Heart right ventricle (tissue), 16 donors: ENCODE measurements around the gene BHLHE41. TPM values are rescaled to one million over a fixed set of nuclear protein-coding genes. Genes with fewer than 3 reads are reported as not detected.

ENCODE experiments used
- ATAC-seq, 8 donors: fragments of 200-7000 bp; cut with Tn5 transposase; one replicate each; pipeline ENCODE4 v1.9.1; 2020; ENCODE audit warnings: mild to moderate bottlenecking in 8 of 8, moderate library complexity in 8 of 8, moderate number of reproducible peaks in 1 of 8
- DNase-seq, 2 donors: peaks; one replicate each; pipeline ENCODE4 v3.0.0-alpha.2; 2020
- H3K27ac ChIP-seq, 10 donors: fragments of 200-600 bp; sonication (generic) in 2 of 10; one replicate each; pipeline versions ENCODE4 v1.5.0 to v1.8.0; 2020 to 2022; ENCODE audit warnings: mild to moderate bottlenecking in 3 of 10
- H3K27me3 ChIP-seq, 7 donors: fragments of 200-600 bp; one replicate each; pipeline ENCODE4 v1.8.0; 2021 to 2022; ENCODE audit warnings: mild to moderate bottlenecking in 2 of 7
- H3K36me3 ChIP-seq, 9 donors: fragments of 200-600 bp; sonication (generic) in 1 of 9; one replicate each; pipeline versions ENCODE4 v1.5.0 to v1.8.0; 2020 to 2022; ENCODE audit warnings: mild to moderate bottlenecking in 2 of 9
- H3K4me1 ChIP-seq, 9 donors: fragments of 200-600 bp; sonication (generic) in 1 of 9; one replicate each; pipeline versions ENCODE4 v1.5.0 to v1.8.0; 2020 to 2022; ENCODE audit warnings: mild to moderate bottlenecking in 4 of 9
- H3K4me3 ChIP-seq, 10 donors: fragments of 200-600 bp; sonication (generic) in 2 of 10; one replicate each; pipeline versions ENCODE4 v1.5.0 to v1.8.0; 2020 to 2022; ENCODE audit warnings: mild to moderate bottlenecking in 7 of 10, moderate library complexity in 2 of 10
- H3K9me3 ChIP-seq, 11 donors: fragments of 200-600 bp in 10 of 11; sonication (generic) in 2 of 11; one replicate each; pipeline versions ENCODE4 v1.5.0 to v1.8.0; 2013 to 2022; ENCODE audit warnings: mild to moderate bottlenecking in 2 of 11, control low read depth in 1 of 11, moderate library complexity in 1 of 11
- CTCF ChIP-seq, 9 donors: fragments of 200-600 bp; sonication (generic) in 2 of 9; IDR thresholded peaks; one replicate each; pipeline versions ENCODE4 v1.5.0 to v1.8.0; 2021 to 2022; ENCODE audit warnings: antibody characterized with exemption in 9 of 9, mild to moderate bottlenecking in 5 of 9, moderate library complexity in 1 of 9
- WGBS, 2 donors: extraction: QIAGEN DNeasy Blood & Tissue Kit; methylation state at CpG; one replicate each; pipeline ENCODE4 v1.1.7; 2013; ENCODE audit warnings: inconsistent platforms in 1 of 2; 5-methylcytosine and 5-hydroxymethylcytosine counted together
- intact Hi-C, 10 donors: fragments of 100-400 bp; cut with DNase I; formaldehyde crosslinking; loops; one replicate each; pipeline versions ENCODE4 v1.11.1 to v1.14.2; 2022
- polyA plus RNA-seq, 2 donors: library from polyadenylated mRNA; stranded (reverse); fragments of 200-250 nt; gene quantifications; one replicate each; pipeline ENCODE4 v1.2.3, GENCODE V29; 2013
- total RNA-seq, 10 donors: library from RNA; stranded (reverse); fragmentation: NEBNext Ultra II Directional in 3 of 10; extraction: Animal tissue kit (Norgen Biotek cat#: 25700) in 3 of 10; gene quantifications; one replicate each; pipeline versions ENCODE4 v1.2.1 to v1.2.4, GENCODE V29; 2021 to 2023
- donor health status: Arrhythmogenic right ventricular cardiomyopathy.
- donor health status: ischemic (EF 13 %, LVEDD 7.1; RV severe dilation, severe dysfunction).
- donor health status: healthy with polysubstance abuse.
- donor health status: DM: no; HTN: yes; CAD: no.
- donor health status: DM: no; HTN: no; CAD: no.
- donor health status: ischemic (EF 25% LVEDD 6.9; RV normal size, moderate dysfunction).
- donor health status: ischemic (EF 25% LVEDD 5.7; RV mildly dilated, moderate dysfunction).
- donor health status: healthy.
- donor health status: DM: yes; HTN: yes; CAD: no.
- donor health status: Ischemic cardiomyopathy.
- donor health status: ischemic (EF 35%, LVEDD 5.7; RV mildly dilated, moderate dysfunction).
- donor health status: nonischemic (EF 11% LVEDD 7.7; RV severe dilation, severe dysfunction).
- donor health status: DM: yes; HTN: yes; CAD: no.
- donor health status: PGD.
- donor health status: ischemic (EF 29% LVEDD 5.4; RV normal size, mild dysfunction).
- donor health status: nonischemic (EF 23%, LVEDD 6.1; RV moderate dilation, normal function).

BHLHE41 gene
- total and polyA plus RNA-seq, 12 donors: 5.7 to 80.1 (median 39.8) TPM

DNA sequence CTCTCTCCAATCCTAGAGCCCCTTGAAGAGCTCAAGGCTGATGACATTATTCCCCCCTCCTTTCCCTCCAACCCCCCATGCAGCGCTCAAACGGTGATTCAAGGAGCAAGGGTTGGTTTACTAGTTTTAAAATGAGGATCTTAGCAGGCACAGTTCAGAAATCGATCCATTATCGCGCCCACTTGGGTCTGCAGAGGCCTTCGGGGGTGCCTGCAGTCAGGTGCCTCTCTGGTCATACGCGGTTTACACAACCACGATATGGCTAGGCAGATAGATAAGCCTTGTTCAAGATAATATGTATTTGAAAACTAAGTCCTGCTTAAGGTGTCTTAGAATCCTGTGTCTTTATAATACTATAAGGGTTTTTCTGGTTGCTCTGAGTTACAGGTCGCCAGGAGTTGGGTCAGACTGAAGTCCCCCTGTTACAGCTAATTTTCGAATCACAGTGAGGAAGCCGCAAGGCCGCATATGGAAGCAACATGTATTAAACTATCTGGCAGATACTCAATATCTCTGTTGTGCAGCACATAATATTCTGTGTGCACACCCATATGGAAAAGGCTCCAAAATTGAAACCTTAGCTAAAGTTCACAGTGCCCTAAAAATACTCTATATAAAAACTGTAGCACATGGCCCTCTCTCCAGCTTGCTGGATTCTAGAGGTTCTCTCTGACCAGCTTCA is 10.0 kb downstream of the BHLHE41 start:
- Histone ChIP-seq H3K27me3 (peaks cover 0 to 12% (median 0%) of the 10 kb centered on the region in 7 donors), H3K4me3 (peak overlapping the region in 9 of 10 donors; percentile 35 to 59 (median 54)), H3K27ac (peak overlapping the region; percentile 79 to 96 (median 93)), H3K9me3 (no peaks in the 10 kb centered on the region), H3K4me1 (peaks cover 3 to 54% (median 27%) of the 10 kb centered on the region in 9 donors), H3K36me3 (no peaks in the 10 kb centered on the region)
- ATAC-seq (no peak), DNase-seq (no peak)
- TF ChIP-seq CTCF (IDR thresholded peaks at IDR 0.05): no peak
- intact Hi-C loops: loop anchor here in 4 of 10 donors (1.0 to 10.0 kb wide), 5 partner anchors 10 to 590 kb away; partner anchors contain the start of genes BHLHE41 (in 1 of the 4) and SSPN (in 1 of the 4)
- 23 to 32% methylated on average over 13 of the region's 13 CpGs for WGBS, 2 donors

- H3K9me3 ChIP-seq: no peaks in the 10 kb centered on the region
- intact Hi-C loops: loop anchor here in 2 of 10 donors (1.0 to 10.0 kb wide), 3 partner anchors 11 to 591 kb away; partner anchors contain the start of gene BHLHE41 (in 1 of the 2)
- ATAC-seq (peak; percentile 90 to 98 (median 93)), DNase-seq (peak; percentile 94 to 96)
- peak in 6 of 9 donors; percentile 5 to 42 (median 28) for TF ChIP-seq CTCF (IDR thresholded peaks at IDR 0.05)
- H3K36me3 ChIP-seq: no peaks in the 10 kb centered on the region
- H3K4me1 ChIP-seq: peaks cover 3 to 54% (median 25%) of the 10 kb centered on the region in 9 donors
- WGBS, 2 donors: 1% methylated on average over 62 to 72 of the region's 72 CpGs
- H3K27ac ChIP-seq: peak overlapping the region; percentile 79 to 96 (median 93)
- peak overlapping the region; percentile 0 to 59 (median 52) for H3K4me3 ChIP-seq
- peaks cover 0 to 9% (median 0%) of the 10 kb centered on the region in 7 donors for H3K27me3 ChIP-seq
Observed at GRCh38 chr12:26113853-26114719, 10.8 kb downstream of the BHLHE41 start.

- peak; percentile 4 to 49 for DNase-seq
- TF ChIP-seq CTCF (IDR thresholded peaks at IDR 0.05): no peak
- peak overlapping the region in 8 of 10 donors; percentile 35 to 59 (median 56) for H3K4me3 ChIP-seq
- no peaks in the 10 kb centered on the region for H3K9me3 ChIP-seq
- intact Hi-C loops: loop anchor here in 2 of 10 donors (10.0 kb wide), 2 partner anchors 502 to 592 kb away; no protein-coding TSS in a partner anchor
- H3K4me1 ChIP-seq: peaks cover 3 to 58% (median 25%) of the 10 kb centered on the region in 9 donors
- no peaks in the 10 kb centered on the region for H3K36me3 ChIP-seq
- H3K27me3 ChIP-seq: peaks cover 0 to 7% (median 0%) of the 10 kb centered on the region in 7 donors
- 31 to 34% methylated on average over 6 of the region's 6 CpGs for WGBS, 2 donors
- peak in 7 of 8 donors; percentile 5 to 68 (median 55) for ATAC-seq
- peak overlapping the region; percentile 79 to 96 (median 93) for H3K27ac ChIP-seq
Observed at GRCh38 chr12:26113181-26113654, 11.6 kb downstream of the BHLHE41 start.

DNA sequence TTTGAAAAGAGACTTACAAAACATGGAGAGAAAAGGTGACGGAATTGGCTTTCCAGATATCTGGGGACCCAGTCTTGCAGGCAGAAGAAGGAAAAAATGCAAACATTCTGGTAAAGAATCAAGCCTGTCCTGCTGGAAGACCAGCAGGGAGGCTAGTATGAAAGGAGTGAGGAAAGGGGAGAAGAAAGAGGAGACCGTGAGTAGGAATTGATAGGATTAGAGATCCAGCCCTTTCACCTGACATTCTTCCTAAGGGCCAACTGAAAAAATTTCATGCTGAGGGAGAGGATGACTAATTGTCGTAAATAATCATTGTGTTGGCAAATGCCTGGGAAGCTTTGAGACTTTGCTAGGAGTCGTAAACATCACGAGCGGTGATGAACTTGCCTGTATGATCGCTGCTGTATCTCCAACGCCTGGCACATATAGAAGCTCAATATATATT is 12.1 kb downstream of the BHLHE41 start:
- intact Hi-C loops: loop anchor here in 2 of 10 donors (10.0 kb wide), 2 partner anchors 502 to 592 kb away; no protein-coding TSS in a partner anchor
- TF ChIP-seq CTCF (IDR thresholded peaks at IDR 0.05): no peak
- peaks cover 3 to 58% (median 25%) of the 10 kb centered on the region in 9 donors for H3K4me1 ChIP-seq
- peaks cover 0 to 4% (median 0%) of the 10 kb centered on the region in 7 donors for H3K27me3 ChIP-seq
- ATAC-seq: no peak
- H3K4me3 ChIP-seq: no peak overlapping the region
- WGBS, 2 donors: 81 to 83% methylated on average over 8 of the region's 8 CpGs
- H3K36me3 ChIP-seq: no peaks in the 10 kb centered on the region
- peak overlapping the region in 7 of 10 donors; percentile 88 to 96 (median 93) for H3K27ac ChIP-seq
- DNase-seq: no peak
- no peaks in the 10 kb centered on the region for H3K9me3 ChIP-seq
